ENCODE measurements around the gene ADAMTS9.

The ADAMTS9 gene

DNA sequence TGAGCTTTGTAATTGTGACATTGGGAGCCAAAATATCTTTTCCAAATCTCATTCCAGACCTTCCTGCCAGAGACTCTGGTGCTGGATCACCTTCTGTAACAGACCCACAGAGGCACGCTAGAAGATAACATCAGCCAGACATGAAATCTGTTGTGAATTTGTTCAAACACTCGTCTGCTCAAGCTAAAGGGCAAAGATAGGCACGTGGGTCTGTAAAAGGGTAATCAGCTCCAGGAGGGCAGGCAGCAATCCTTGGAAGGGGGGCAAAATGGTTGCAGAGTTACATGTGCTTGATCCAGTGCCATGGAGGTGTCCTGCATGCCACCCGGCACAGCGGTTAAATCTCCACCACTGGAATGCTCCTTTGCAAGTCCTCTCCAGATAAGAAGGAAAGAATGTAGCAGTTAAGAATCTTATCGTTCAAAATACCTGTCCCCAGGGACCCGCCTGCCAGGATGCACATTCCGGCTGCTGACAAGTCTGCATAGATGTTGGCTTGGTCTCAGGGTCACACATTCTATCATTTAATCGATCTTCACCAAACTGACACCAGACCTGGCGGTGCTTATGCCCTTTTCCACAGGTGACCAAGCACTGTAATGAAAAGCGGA lies 74.8 kb downstream of the ADAMTS9 start:
- no peak for DNase-seq

GRCh38 chr3:64612082-64612860 lies 75.5 kb downstream of the ADAMTS9 start:
- no peak for DNase-seq

DNA sequence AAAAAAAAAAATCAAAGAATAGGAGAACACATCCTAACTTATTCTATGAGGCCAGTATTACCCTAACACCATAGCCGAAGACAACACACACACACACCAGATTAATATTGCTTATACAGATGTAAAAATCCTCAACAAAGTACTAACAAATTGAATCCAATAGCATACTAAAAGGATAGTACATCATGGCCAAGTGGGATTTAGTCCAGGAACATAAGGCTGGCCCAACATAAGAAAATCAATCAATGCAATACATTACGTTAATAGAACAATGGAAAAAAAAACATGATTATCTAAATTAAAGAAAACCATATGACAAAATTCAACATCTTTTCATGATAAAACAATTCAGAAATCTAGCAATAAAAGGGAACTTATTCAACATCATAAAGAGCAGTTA lies 79.1 kb downstream of the ADAMTS9 start:
- DNase-seq = no peak

DNA sequence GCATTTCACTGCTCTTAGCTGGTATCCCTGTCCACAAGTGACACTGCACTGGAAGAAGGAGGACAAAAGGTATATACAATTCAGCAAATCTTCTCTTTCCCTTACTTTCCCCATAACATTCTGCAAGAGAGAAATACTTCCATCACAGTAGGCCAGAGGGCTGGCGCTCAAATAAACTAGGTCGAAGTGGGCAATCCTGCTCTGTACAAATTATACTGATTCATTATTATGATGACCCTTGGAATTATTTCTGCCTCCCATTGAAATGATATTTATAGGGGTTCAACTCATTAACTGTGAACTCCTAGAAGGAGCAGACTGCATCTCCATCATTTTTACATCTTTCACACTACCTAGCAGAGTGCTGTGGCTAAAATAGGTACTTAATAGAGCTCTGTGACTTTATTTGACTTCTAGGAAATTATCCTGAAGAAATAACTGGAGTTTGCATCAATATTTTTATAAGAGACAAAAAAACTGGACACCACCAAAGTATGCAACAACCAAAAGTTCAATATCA lies 80.7 kb downstream of the ADAMTS9 start:
- DNase-seq = no peak

- DNase-seq = no peak
These were observed 83.5 kb downstream of the ADAMTS9 start for GRCh38 chr3:64604313-64604712.

DNA sequence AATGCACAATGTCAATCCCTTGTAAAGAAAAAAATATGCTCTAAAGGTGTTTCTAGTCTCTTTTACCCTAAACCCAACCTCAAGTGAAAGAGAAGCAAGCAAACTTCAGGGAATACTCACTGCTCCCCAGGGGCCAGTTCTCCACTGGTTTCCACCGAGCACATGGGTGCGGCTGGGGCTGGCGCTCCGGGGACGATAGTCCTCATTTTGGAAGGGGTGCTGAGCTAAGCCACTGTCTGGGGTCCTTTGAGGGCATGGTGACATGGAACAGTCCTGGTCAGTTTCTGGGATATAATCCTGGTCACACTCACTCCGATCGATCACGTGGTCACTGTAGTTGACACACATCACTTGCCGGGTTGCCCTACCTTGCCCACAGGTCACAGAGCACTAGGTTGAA lies 86.0 kb downstream of the ADAMTS9 start:
- no peak for DNase-seq

GRCh38 chr3:64600246-64600950 lies 87.4 kb downstream of the ADAMTS9 start:
- DNase-seq = no peak

GRCh38 chr3:64599651-64600050 lies 88.1 kb downstream of the ADAMTS9 start:
- DNase-seq = no peak

GRCh38 chr3:64595253-64595694 lies 92.5 kb downstream of the ADAMTS9 start:
- no peak for DNase-seq

DNA sequence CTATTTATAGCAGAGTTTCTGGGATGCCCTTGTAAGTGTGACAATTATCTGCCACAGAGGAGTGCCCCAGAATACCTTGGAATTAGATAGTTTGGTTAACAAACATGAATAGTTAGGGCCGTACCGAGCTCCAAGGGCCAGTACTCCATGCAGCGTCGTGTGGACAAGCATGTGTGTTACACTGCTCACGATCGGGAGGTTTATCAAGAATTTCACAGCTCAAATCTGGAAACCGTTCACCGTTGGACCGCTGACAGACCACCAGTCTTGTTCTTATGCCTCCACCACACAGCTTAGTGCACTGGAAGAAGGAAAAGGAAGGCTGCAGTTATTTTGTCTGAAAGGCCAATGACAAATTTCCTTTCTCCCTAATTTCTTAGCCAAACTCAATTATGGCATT lies 93.7 kb downstream of the ADAMTS9 start:
- no peak for DNase-seq

DNA sequence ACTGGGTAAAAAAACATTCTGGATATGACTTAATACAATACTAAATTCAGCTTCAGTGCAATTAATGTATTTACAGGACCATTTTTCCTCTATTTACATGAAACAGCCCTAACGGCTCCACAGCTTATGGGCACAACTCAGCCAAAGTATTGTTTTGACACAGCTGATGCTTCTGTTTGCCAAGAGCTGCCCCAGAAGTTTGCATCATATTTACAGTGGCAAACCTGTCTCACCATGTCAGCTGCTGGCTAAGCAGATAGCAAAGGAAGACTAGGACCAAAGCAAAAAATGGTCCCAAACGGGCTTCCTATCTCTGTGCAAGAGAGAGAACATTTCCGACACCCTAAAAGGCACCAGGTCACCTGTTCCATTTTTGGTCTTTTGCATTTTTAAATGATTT lies 94.5 kb downstream of the ADAMTS9 start:
- no peak for DNase-seq

DNA sequence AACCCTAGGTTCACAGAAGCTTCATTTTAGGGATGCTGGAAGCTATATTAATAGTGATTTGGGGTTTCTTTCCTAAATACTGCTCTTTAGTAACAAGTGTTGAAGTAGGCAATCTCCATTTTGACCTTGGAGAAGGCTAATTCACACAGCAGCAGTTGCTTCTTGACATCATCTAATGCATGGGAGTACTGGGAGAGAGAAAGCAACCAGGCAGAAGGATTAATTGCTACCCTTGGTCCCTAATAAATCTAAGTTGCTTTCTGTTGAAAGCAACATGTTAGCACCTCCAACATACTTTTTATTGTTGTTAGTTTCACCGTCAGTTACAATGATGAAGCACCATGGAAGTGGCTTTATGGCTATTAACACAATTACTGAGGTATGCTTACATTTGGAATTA lies 96.2 kb downstream of the ADAMTS9 start:
- no peak for DNase-seq

GRCh38 chr3:64588380-64588779 lies 99.4 kb downstream of the ADAMTS9 start:
- no peak for DNase-seq

- no peak for DNase-seq
These were observed 100.8 kb downstream of the ADAMTS9 start for GRCh38 chr3:64586952-64587351.

GRCh38 chr3:64584179-64584578 lies 103.6 kb downstream of the ADAMTS9 start:
- DNase-seq = no peak

- no peak for DNase-seq
These were observed 109.0 kb downstream of the ADAMTS9 start for GRCh38 chr3:64578797-64579196.

DNA sequence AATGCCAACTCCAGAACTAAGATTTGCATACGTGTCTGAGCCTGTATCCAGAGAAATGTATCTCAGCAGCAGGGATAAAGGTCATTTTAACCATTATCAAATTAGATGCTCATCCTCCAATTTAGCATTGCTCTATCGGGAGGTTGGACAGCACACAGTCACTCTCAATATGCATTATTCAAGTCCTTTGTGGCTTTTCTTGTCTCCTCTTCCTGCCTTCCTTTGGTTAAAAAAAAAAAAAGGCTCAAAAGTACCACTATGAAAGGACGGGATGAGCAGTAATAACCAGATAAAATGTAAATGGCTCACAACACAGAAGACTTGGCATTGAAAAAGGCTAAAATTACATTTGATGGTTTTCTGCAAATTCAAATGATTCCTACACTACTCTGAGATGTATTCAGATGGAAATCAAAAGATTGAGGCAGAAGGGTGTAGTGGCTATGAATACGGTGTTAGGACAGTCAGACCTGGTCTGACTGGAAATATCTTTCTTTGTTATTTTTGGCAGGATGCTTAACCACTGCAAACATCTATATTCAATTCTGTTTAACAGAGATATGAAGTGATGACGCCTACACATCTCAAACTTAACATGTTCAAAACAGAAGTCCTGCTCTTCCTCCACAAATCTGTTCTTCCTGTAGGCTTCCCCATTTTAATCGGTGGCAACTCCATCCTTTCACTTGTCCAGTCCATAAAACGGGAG lies 109.6 kb downstream of the ADAMTS9 start:
- DNase-seq = no peak

GRCh38 chr3:64576211-64576775 lies 111.5 kb downstream of the ADAMTS9 start:
- DNase-seq = no peak

DNA sequence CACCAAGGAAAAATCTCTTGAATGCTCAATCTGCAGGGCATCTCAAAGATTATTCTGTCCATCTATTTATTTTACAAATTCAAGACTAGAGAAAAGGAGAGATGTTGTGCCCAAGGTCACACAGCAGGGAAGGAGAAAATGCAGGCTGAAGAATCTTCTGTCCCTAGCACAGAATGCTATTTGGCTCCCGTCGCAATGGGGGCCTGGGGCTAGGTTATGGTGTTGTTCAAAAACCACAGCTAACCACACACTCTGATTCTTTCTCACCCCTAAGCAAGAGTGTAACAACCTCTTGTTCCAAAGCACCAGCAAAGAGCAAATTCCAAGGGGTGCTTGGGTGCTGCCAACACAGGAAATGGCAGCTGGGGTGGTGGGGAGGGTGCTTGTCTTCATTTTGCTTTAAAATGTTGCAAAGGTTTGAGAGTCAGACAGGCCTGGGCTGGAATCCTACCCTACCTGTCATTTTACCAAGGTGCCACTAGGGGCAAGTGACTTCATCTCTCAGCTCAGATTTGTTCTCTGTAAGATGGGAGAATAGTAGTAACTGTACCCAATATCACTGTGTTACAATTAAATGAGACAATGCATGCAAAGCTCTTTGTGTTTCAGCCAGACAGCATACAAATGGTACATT lies 112.5 kb downstream of the ADAMTS9 start:
- no peak for DNase-seq

GRCh38 chr3:64574194-64574593 lies 113.6 kb downstream of the ADAMTS9 start:
- no peak for DNase-seq

DNA sequence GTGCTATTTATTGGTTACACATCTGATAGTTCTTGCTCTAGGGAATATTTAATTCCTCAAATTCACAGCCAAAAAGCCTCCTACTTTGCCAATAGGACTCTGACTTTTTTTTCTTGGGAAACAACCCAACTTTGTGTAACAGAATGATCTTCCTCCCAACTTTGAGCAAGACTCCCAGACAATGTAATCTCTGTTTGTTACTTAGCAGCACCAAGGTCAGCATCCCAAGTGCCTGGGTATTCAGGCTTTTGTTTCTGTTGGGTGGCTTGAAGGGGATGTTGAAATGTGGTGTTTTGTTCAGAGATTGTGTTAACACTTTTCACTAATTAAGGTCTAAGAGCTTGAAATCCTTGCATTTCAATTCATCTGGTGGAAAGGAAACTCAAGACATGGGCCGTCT lies 115.8 kb downstream of the ADAMTS9 start:
- no peak for DNase-seq

- no peak for DNase-seq
These were observed 118.8 kb downstream of the ADAMTS9 start for GRCh38 chr3:64568895-64569517.
